ENCODE measurements around the gene MAP1S. TPM values are rescaled to one million over a fixed set of nuclear protein-coding genes. Genes with fewer than 3 reads are reported as not detected.

The MAP1S gene
- total and polyA plus RNA-seq, 2 donors (not counting 1 experiment from before 2014, with no cell fraction given) = 10.5 to 18.3 TPM

GRCh38 chr19:17743874-17744580 is 24.7 kb downstream of the MAP1S start:
- H4K20me1 ChIP-seq (ENCODE audit: control insufficient read depth, extremely low read depth, insufficient read depth, low read length) = no peaks in the 10 kb centered on the region
- no peaks in the 10 kb centered on the region for H3K27me3 ChIP-seq (ENCODE audit: control insufficient read depth, insufficient read depth, low read length)
- H2AFZ ChIP-seq (ENCODE audit: low read length) = no peak overlapping the region
- H3K4me3 ChIP-seq (replicated peaks in 1 of 4; ENCODE audit: control extremely low read depth in 1 of 4, insufficient read depth in 1 of 4, low read depth in 3 of 4, low read length in 4 of 4) = no peak overlapping the region
- H3K4me2 ChIP-seq (ENCODE audit: extremely low read depth, insufficient read depth, low read length) = no peak overlapping the region
- H3K27ac ChIP-seq (ENCODE audit: insufficient read depth, low read length) = no peak overlapping the region
- DNase-seq (ENCODE audit: low read depth in 2 of 2) = peak; percentile 58 to 61
- TF ChIP-seq EZH2 (IDR thresholded peaks at IDR 0.05; ENCODE audit: low read length, missing control alignments) = no peak
- no peak for TF ChIP-seq CTCF (conservative IDR thresholded peaks at IDR 0.05 in 1 of 2, IDR thresholded peaks at IDR 0.05 in 1 of 2; ENCODE audit: low read depth in 1 of 2, low read length in 2 of 2)
- H3K79me2 ChIP-seq (ENCODE audit: control insufficient read depth, insufficient read depth, low read length) = no peaks in the 10 kb centered on the region
- no peaks in the 10 kb centered on the region for H3K36me3 ChIP-seq (ENCODE audit: control insufficient read depth, insufficient read depth, low read length)
- H3K9me3 ChIP-seq (ENCODE audit: control insufficient read depth, insufficient read depth, low read depth, low read length) = no peaks in the 10 kb centered on the region
- no peak overlapping the region for H3K9ac ChIP-seq (ENCODE audit: insufficient read depth, low read length)
- H3K4me1 ChIP-seq (ENCODE audit: control insufficient read depth, extremely low read depth, insufficient read depth, low read length) = peaks cover 3% of the 10 kb centered on the region

- no peak overlapping the region for H3K9ac ChIP-seq (ENCODE audit: insufficient read depth, low read length)
- TF ChIP-seq CTCF (conservative IDR thresholded peaks at IDR 0.05 in 1 of 2, IDR thresholded peaks at IDR 0.05 in 1 of 2; ENCODE audit: low read depth in 1 of 2, low read length in 2 of 2) (no peak), EZH2 (IDR thresholded peaks at IDR 0.05; ENCODE audit: low read length, missing control alignments) (no peak)
- DNase-seq (ENCODE audit: low read depth in 2 of 2) = peak; percentile 90
- no peaks in the 10 kb centered on the region for H3K36me3 ChIP-seq (ENCODE audit: control insufficient read depth, insufficient read depth, low read length)
- H3K4me1 ChIP-seq (ENCODE audit: control insufficient read depth, extremely low read depth, insufficient read depth, low read length) = peaks cover 2% of the 10 kb centered on the region
- peak overlapping the region; percentile 58 for H3K4me2 ChIP-seq (ENCODE audit: extremely low read depth, insufficient read depth, low read length)
- H3K27me3 ChIP-seq (ENCODE audit: control insufficient read depth, insufficient read depth, low read length) = no peaks in the 10 kb centered on the region
- peak overlapping the region; percentile 35 for H2AFZ ChIP-seq (ENCODE audit: low read length)
- H3K4me3 ChIP-seq (replicated peaks in 1 of 4; ENCODE audit: control extremely low read depth in 1 of 4, insufficient read depth in 1 of 4, low read depth in 3 of 4, low read length in 4 of 4) = peak overlapping the region; percentile 19 to 46 (median 39)
- no peaks in the 10 kb centered on the region for H3K9me3 ChIP-seq (ENCODE audit: control insufficient read depth, insufficient read depth, low read depth, low read length)
- no peaks in the 10 kb centered on the region for H3K79me2 ChIP-seq (ENCODE audit: control insufficient read depth, insufficient read depth, low read length)
- no peaks in the 10 kb centered on the region for H4K20me1 ChIP-seq (ENCODE audit: control insufficient read depth, extremely low read depth, insufficient read depth, low read length)
- no peak overlapping the region for H3K27ac ChIP-seq (ENCODE audit: insufficient read depth, low read length)
These were observed 28.2 kb downstream of the MAP1S start for GRCh38 chr19:17747205-17748098.

GRCh38 chr19:17748884-17749638 is 29.8 kb downstream of the MAP1S start:
- Histone ChIP-seq H3K27ac (ENCODE audit: insufficient read depth, low read length) (no peak overlapping the region), H4K20me1 (ENCODE audit: control insufficient read depth, extremely low read depth, insufficient read depth, low read length) (no peaks in the 10 kb centered on the region), H3K4me3 (replicated peaks in 1 of 4; ENCODE audit: control extremely low read depth in 1 of 4, insufficient read depth in 1 of 4, low read depth in 3 of 4, low read length in 4 of 4) (no peak overlapping the region), H3K4me1 (ENCODE audit: control insufficient read depth, extremely low read depth, insufficient read depth, low read length) (peaks cover 2% of the 10 kb centered on the region), H3K79me2 (ENCODE audit: control insufficient read depth, insufficient read depth, low read length) (no peaks in the 10 kb centered on the region), H3K9me3 (ENCODE audit: control insufficient read depth, insufficient read depth, low read depth, low read length) (no peaks in the 10 kb centered on the region), H3K27me3 (ENCODE audit: control insufficient read depth, insufficient read depth, low read length) (no peaks in the 10 kb centered on the region), H3K4me2 (ENCODE audit: extremely low read depth, insufficient read depth, low read length) (no peak overlapping the region), H3K9ac (ENCODE audit: insufficient read depth, low read length) (no peak overlapping the region), H2AFZ (ENCODE audit: low read length) (no peak overlapping the region), H3K36me3 (ENCODE audit: control insufficient read depth, insufficient read depth, low read length) (no peaks in the 10 kb centered on the region)
- DNase-seq (ENCODE audit: low read depth in 2 of 2) = no peak
- TF ChIP-seq CTCF (conservative IDR thresholded peaks at IDR 0.05 in 1 of 2, IDR thresholded peaks at IDR 0.05 in 1 of 2; ENCODE audit: low read depth in 1 of 2, low read length in 2 of 2) (no peak), EZH2 (IDR thresholded peaks at IDR 0.05; ENCODE audit: low read length, missing control alignments) (no peak)

Data from fibroblast of lung (primary cell).